Retinal pigment epithelial cell (primary cell): ENCODE measurements around the gene TAS2R31.

Experiments used
- DNase-seq: peaks from one replicate; pipeline ENCODE4 v3.0.0-alpha.2; 2010; ENCODE audit warnings: low read depth
- H3K4me3 ChIP-seq: 2 replicates; pipeline ENCODE4 v1.5.1; 2011; ENCODE audit warnings: mild to moderate bottlenecking, low read length, control low read depth, moderate library complexity
- CTCF ChIP-seq: conservative IDR thresholded peaks from 2 replicates; pipeline ENCODE4 v1.5.1; 2011; ENCODE audit warnings: low read depth, low read length, control low read depth, inconsistent platforms

Gene TAS2R31

GRCh38 chr12:10994307-10994706 is 36.9 kb downstream of the TAS2R31 start:
- no peak for TF ChIP-seq CTCF
- no peak overlapping the region for H3K4me3 ChIP-seq
- no peak for DNase-seq

- H3K4me3 ChIP-seq, result no peak overlapping the region
- no peak for DNase-seq
- TF ChIP-seq CTCF, result no peak
Measured at GRCh38 chr12:10989107-10989506, 42.1 kb downstream of the TAS2R31 start.

DNA sequence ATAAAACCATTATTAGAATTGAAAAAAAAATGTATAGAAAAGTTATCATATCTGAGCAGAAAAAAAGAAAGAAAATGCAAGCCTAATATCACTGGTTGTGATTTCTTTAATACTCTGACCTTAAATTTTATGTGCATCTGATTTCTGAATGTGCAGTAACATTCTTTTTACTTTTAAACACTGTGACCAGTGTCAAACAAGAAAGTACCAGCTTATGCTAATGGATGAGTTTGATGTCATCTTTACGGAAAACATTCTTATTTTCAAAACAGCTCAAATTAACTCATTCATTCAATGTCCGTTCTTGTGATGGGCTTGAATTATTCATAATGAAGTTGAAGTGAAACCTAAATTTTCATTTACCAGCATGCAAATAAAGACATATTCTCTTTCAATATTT is 44.4 kb downstream of the TAS2R31 start, which contains the start of gene TAS2R50:
Gene TAS2R50, minus strand, starts transcription at position 101 of the 400 bp plus-strand sequence. Its CDS starts 52 bp downstream, at position 49.
- DNase-seq, result no peak
- no peak for TF ChIP-seq CTCF
- H3K4me3 ChIP-seq, result no peak within 1 kb of the TSS

- DNase-seq, result no peak
- no peak for TF ChIP-seq CTCF
- no peak overlapping the region for H3K4me3 ChIP-seq
Measured at GRCh38 chr12:10982244-10982643, 49.0 kb downstream of the TAS2R31 start.
